HG02970 (cell line): Measurements from ENCODE around the gene TIGD1.

Experiments used
- ATAC-seq: cut with Tn5 transposase; IDR thresholded peaks from one replicate; pipeline ENCODE4 v1.9.1; 2021; ENCODE audit warnings: mild to moderate bottlenecking, moderate library complexity, moderate number of reproducible peaks; ENCODE audit not compliant: unreplicated experiment, low FRiP score

The TIGD1 gene

GRCh38 chr2:232524771-232525170, 25.6 kb downstream of the TIGD1 start:
- ATAC-seq = no peak

- ATAC-seq = no peak
Observed at GRCh38 chr2:232523682-232524597, 26.4 kb downstream of the TIGD1 start.

GRCh38 chr2:232523402-232523681, 27.0 kb downstream of the TIGD1 start:
- ATAC-seq = no peak

- ATAC-seq = no peak
Observed at GRCh38 chr2:232522623-232523401, 27.5 kb downstream of the TIGD1 start.

- no peak for ATAC-seq
Observed at GRCh38 chr2:232521959-232522622, 28.3 kb downstream of the TIGD1 start.

- ATAC-seq = no peak
Observed at GRCh38 chr2:232521098-232521497, 29.3 kb downstream of the TIGD1 start.

GRCh38 chr2:232520489-232520888, 29.9 kb downstream of the TIGD1 start:
- ATAC-seq = no peak

GRCh38 chr2:232519581-232520438, 30.5 kb downstream of the TIGD1 start, which contains the start of gene PRSS56:
TSS of gene PRSS56 (plus strand) at chr2:232520388. CDS start at chr2:232520599, 211 bp downstream.
- no peak for ATAC-seq

- ATAC-seq = no peak
Observed at GRCh38 chr2:232518844-232519243, 31.5 kb downstream of the TIGD1 start.

- no peak for ATAC-seq
Observed at GRCh38 chr2:232516551-232516950, 33.8 kb downstream of the TIGD1 start.

- no peak for ATAC-seq
Observed at GRCh38 chr2:232515639-232516038, 34.7 kb downstream of the TIGD1 start.

GRCh38 chr2:232513353-232513752, 37.0 kb downstream of the TIGD1 start:
- no peak for ATAC-seq

GRCh38 chr2:232512602-232513001, 37.8 kb downstream of the TIGD1 start:
- ATAC-seq = no peak

- ATAC-seq = no peak
Observed at GRCh38 chr2:232511336-232511890, 38.9 kb downstream of the TIGD1 start.

- ATAC-seq = no peak
Observed at GRCh38 chr2:232508251-232508650, 42.1 kb downstream of the TIGD1 start.

- no peak for ATAC-seq
Observed at GRCh38 chr2:232506709-232507108, 43.6 kb downstream of the TIGD1 start.

- no peak for ATAC-seq
Observed at GRCh38 chr2:232505856-232506255, 44.5 kb downstream of the TIGD1 start.

GRCh38 chr2:232504438-232504837, 45.9 kb downstream of the TIGD1 start:
- ATAC-seq = no peak

- ATAC-seq = no peak
Observed at GRCh38 chr2:232503809-232504323, 46.5 kb downstream of the TIGD1 start.
